Stomach (tissue), 4 donors: ENCODE data around the gene SH3GL2.

Experiments used
- CTCF ChIP-seq, 7 experiments: fragments of 450-650 bp in 4 of 7; fragments of 200-600 bp in 3 of 7; sonication (generic) in 3 of 7; IDR thresholded peaks; one replicate each; pipeline ENCODE4 v1.5.1; 2016 to 2019; ENCODE audit warnings: antibody characterized with exemption in 7 of 7, control low read depth in 2 of 7, mild to moderate bottlenecking in 1 of 7
- EP300 ChIP-seq: sonication (generic); formaldehyde crosslinking; IDR thresholded peaks from one replicate; pipeline ENCODE4 v1.6.1; 2017; ENCODE audit warnings: antibody characterized with exemption
- POLR2A ChIP-seq, 4 donors: fragments of 450-650 bp; IDR thresholded peaks; one replicate each; pipeline ENCODE4 v1.6.1; 2016; ENCODE audit warnings: antibody characterized with exemption in 4 of 4, control low read depth in 2 of 4, mild to moderate bottlenecking in 1 of 4, moderate library complexity in 1 of 4
- POLR2AphosphoS5 ChIP-seq, 3 donors: sonication (generic); formaldehyde crosslinking; IDR thresholded peaks; one replicate each; pipeline ENCODE4 v1.6.1; 2016; ENCODE audit warnings: antibody characterized with exemption in 3 of 3

GRCh38 chr9:17578911-17579793 is at the start of gene SH3GL2:
- TF ChIP-seq POLR2A (IDR thresholded peaks at IDR 0.05), result no peak
- no peak for TF ChIP-seq CTCF (IDR thresholded peaks at IDR 0.05)
- peak; percentile 9 to 78 (median 69) for TF ChIP-seq POLR2AphosphoS5 (IDR thresholded peaks at IDR 0.05)
- TF ChIP-seq EP300, result no peak
